Stimulated activated naive CD8-positive, alpha-beta T cell treated with anti-CD3 and anti-CD28 coated beads, Interleukin-15, amount 100 ng/mL, for 72 hours (primary cell): Measurements from ENCODE around the gene SASH1.

Experiments
- ATAC-seq: fragments of 150-1000 bp; cut with Tn5 transposase; 2 replicates; pipeline ENCODE4 v1.10.0; 2021; ENCODE audit warnings: mild to moderate bottlenecking, moderate library complexity
- DNase-seq, 2 donors: peaks; one replicate each; pipeline ENCODE4 v3.0.0; 2021 to 2022
- H3K27ac Mint-ChIP-seq, 2 donors: one replicate each; pipeline ENCODE4 v1.8.0; 2022; ENCODE audit warnings: mild to moderate bottlenecking in 2 of 2, mixed read lengths in 2 of 2, moderate library complexity in 2 of 2
- H3K27me3 Mint-ChIP-seq: one replicate; pipeline ENCODE4 v1.8.0; 2022; ENCODE audit warnings: mixed read lengths
- H3K4me1 Mint-ChIP-seq: one replicate; pipeline ENCODE4 v1.8.0; 2022; ENCODE audit warnings: mild to moderate bottlenecking, mixed read lengths
- H3K4me3 Mint-ChIP-seq, 2 donors: one replicate each; pipeline ENCODE4 v1.8.0; 2022; ENCODE audit warnings: mild to moderate bottlenecking in 2 of 2, mixed read lengths in 2 of 2, moderate library complexity in 1 of 2
- H3K9me3 Mint-ChIP-seq, 2 donors: one replicate each; pipeline ENCODE4 v1.8.0; 2022; ENCODE audit warnings: mixed read lengths in 2 of 2

The SASH1 gene

DNA sequence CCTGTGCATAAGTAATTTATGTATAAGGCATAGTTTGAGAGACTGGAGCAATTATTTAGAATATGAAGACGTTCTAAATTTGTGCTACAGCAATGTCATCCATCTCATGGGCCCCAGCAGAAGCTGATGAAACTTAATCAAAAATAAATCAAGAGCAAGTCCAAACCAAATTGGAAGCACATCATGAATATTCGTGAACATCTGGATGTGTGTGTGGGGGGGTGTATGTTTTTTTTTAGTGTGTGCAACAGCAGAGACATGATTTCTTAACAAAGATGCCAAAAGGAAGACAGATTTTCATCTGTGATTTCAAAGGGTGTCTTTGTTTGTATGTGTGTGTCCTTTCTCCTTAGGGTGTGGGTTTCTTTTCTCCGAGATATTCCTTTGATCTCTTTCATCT is 58.9 kb downstream of the SASH1 start:
- no peaks in the 10 kb centered on the region for H3K9me3 Mint-ChIP-seq
- H3K27me3 Mint-ChIP-seq, result peaks cover 14% of the 10 kb centered on the region
- H3K27ac Mint-ChIP-seq, result no peak overlapping the region
- ATAC-seq (no peak), DNase-seq (no peak)
- no peaks in the 10 kb centered on the region for H3K4me1 Mint-ChIP-seq
- no peak overlapping the region for H3K4me3 Mint-ChIP-seq

DNA sequence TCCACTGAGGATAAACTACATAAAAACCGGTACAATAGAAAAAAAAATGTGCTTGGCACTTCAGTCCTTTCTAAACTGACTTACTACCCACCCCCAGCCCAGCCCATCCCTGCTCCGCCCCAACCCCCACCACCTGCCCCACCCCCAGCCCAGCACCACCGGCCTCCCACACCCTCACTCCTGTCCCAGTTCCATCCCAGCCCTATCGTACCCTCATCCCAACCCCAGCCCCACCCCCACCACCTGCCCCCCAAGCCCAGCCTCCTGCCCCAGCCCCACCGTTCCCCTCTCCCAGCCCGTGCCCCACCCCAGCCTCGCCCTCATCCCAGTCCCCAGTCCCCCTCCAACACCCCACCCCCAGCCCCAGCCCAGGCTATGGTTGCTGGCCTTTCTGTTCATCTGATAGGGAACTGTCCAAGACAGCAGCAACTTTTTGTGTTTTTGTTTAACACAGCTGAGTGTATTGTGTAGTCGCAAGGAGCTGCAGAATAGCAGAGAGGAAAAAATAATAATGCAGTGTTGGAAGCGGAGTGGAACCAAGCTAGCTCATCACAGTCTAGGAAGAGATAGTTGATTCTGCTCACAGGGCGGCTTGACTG is 61.9 kb downstream of the SASH1 start:
- Mint-ChIP-seq H3K4me3 (no peak overlapping the region), H3K27ac (no peak overlapping the region), H3K27me3 (peaks cover 16% of the 10 kb centered on the region), H3K4me1 (no peaks in the 10 kb centered on the region), H3K9me3 (no peaks in the 10 kb centered on the region)
- DNase-seq, result no peak
- ATAC-seq, result peak; percentile 60

- H3K4me1 Mint-ChIP-seq, result no peaks in the 10 kb centered on the region
- no peak overlapping the region for H3K4me3 Mint-ChIP-seq
- DNase-seq (no peak), ATAC-seq (no peak)
- no peak overlapping the region for H3K27ac Mint-ChIP-seq
- H3K9me3 Mint-ChIP-seq, result no peaks in the 10 kb centered on the region
- H3K27me3 Mint-ChIP-seq, result peaks cover 16% of the 10 kb centered on the region
Observed at GRCh38 chr6:148405894-148406293, 63.3 kb downstream of the SASH1 start.

- H3K4me3 Mint-ChIP-seq, result no peak overlapping the region
- no peak for ATAC-seq
- no peaks in the 10 kb centered on the region for H3K9me3 Mint-ChIP-seq
- no peak for DNase-seq
- peaks cover 16% of the 10 kb centered on the region for H3K27me3 Mint-ChIP-seq
- H3K27ac Mint-ChIP-seq, result no peak overlapping the region
- H3K4me1 Mint-ChIP-seq, result no peaks in the 10 kb centered on the region
Observed at GRCh38 chr6:148406579-148407371, 64.1 kb downstream of the SASH1 start.

- no peaks in the 10 kb centered on the region for H3K4me1 Mint-ChIP-seq
- H3K27me3 Mint-ChIP-seq, result peaks cover 16% of the 10 kb centered on the region
- no peak overlapping the region for H3K4me3 Mint-ChIP-seq
- DNase-seq, result no peak
- ATAC-seq, result no peak
- H3K9me3 Mint-ChIP-seq, result no peaks in the 10 kb centered on the region
- H3K27ac Mint-ChIP-seq, result no peak overlapping the region
Observed at GRCh38 chr6:148407372-148407771, 64.7 kb downstream of the SASH1 start.

DNA sequence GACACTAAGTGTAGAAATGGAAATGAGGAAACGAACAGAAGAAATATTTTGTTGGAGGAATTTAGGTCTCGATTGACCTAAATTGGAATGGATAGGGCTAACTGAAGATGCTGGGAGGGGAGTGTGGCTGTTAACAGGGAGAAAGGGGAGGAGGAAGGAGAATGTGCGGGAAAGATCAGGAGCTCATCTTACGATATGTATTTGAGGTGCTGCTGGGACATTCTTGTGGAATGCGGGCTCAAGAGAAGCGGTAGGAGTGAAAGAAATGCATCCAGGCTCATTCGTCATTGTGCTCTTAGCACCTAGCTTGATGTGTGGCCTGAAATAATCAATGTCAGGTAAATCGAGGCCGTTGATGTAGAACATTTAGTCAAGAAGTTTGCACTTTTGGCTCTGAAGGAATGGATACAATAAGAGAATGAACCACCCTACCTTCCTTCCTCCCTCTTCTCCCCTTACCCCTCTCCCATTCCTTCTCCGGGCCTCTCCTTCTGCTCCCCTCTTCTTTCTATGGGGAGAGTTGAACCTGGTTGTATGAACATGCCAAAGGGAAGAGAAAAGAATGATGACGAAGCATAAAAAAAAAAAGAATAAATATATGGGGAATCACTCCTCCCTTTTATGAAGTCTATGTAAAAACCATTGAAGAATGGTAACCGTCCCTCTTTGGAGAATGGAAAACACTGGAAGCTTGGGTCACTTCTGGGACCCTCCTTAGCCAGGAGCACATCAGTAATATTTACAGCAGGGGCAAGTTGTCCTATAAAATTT is 70.9 kb downstream of the SASH1 start:
- H3K27me3 Mint-ChIP-seq, result peaks cover 20% of the 10 kb centered on the region
- DNase-seq, result no peak
- H3K9me3 Mint-ChIP-seq, result peaks cover 0 to 8% of the 10 kb centered on the region in 2 donors
- ATAC-seq, result no peak
- H3K27ac Mint-ChIP-seq, result no peak overlapping the region
- no peak overlapping the region for H3K4me3 Mint-ChIP-seq
- H3K4me1 Mint-ChIP-seq, result no peaks in the 10 kb centered on the region

GRCh38 chr6:148414092-148414489 is 71.5 kb downstream of the SASH1 start:
- no peaks in the 10 kb centered on the region for H3K4me1 Mint-ChIP-seq

DNA sequence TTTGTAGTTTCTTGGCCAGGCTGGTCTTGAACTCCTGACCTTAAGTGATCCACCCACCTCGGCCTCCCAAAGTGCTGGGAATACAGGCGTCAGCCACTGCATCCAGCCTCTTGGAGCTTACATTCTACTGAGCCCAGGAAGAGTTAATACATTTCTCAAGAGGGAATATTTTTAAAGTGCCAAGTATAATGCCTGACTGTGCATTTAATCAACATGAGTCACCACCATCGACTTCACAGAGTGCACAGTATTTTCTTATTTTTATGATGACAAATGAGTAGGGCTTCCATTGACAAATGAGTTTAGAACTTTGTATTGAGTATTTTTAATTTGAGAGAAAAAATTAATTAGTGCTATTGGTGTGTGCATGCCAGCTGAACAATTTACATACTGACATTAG is 72.2 kb downstream of the SASH1 start:
- DNase-seq, result no peak
- no peak for ATAC-seq
- H3K9me3 Mint-ChIP-seq, result peaks cover 0 to 8% of the 10 kb centered on the region in 2 donors
- no peak overlapping the region for H3K27ac Mint-ChIP-seq
- no peak overlapping the region for H3K4me3 Mint-ChIP-seq
- H3K27me3 Mint-ChIP-seq, result peaks cover 33% of the 10 kb centered on the region
- no peaks in the 10 kb centered on the region for H3K4me1 Mint-ChIP-seq

More at GRCh38 chr6:148414092-148414489, 71.5 kb downstream of the SASH1 start:
- H3K27me3 Mint-ChIP-seq, result peaks cover 26% of the 10 kb centered on the region
- H3K27ac Mint-ChIP-seq, result no peak overlapping the region
- DNase-seq, result no peak
- ATAC-seq, result no peak
- H3K4me3 Mint-ChIP-seq, result no peak overlapping the region
- peaks cover 0 to 8% of the 10 kb centered on the region in 2 donors for H3K9me3 Mint-ChIP-seq

DNA sequence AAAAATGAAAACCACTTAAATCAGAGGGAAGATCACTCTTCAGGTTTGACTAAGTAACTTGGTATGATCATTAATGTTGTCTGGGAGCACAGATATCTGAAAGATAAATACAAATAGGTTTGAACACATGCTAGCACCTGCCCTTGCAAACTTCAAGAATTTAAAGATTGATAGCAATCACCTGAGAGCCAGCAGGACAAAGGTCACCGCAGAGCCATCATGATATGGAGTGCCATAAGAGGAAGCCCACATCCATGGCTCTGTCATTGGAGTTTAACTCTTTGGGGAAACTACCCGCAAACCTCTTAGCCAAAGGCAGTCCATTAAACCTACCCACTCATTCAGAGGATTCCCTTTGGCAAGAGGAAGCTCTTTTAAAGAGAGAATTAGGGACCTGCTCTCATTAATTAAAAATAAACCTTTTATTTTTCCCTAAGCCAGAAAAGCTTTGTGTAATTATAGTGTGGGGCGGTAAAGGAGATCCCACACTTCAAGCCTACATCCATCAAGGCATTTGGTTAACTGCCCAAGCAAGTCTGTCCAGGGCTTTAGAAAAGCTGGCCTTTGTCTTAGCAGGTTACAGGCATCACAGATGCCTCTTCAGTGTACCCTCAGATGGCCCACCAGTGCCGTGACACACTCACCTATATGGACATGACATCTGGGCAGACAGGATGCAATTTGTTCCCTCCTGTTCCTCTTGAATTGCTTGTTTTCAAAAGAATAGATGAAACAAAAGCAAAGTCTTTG is 73.0 kb downstream of the SASH1 start:
- Mint-ChIP-seq H3K27me3 (peaks cover 33% of the 10 kb centered on the region), H3K27ac (no peak overlapping the region), H3K4me1 (no peaks in the 10 kb centered on the region), H3K4me3 (no peak overlapping the region), H3K9me3 (peaks cover 0 to 8% of the 10 kb centered on the region in 2 donors)
- ATAC-seq, result no peak
- DNase-seq, result no peak

DNA sequence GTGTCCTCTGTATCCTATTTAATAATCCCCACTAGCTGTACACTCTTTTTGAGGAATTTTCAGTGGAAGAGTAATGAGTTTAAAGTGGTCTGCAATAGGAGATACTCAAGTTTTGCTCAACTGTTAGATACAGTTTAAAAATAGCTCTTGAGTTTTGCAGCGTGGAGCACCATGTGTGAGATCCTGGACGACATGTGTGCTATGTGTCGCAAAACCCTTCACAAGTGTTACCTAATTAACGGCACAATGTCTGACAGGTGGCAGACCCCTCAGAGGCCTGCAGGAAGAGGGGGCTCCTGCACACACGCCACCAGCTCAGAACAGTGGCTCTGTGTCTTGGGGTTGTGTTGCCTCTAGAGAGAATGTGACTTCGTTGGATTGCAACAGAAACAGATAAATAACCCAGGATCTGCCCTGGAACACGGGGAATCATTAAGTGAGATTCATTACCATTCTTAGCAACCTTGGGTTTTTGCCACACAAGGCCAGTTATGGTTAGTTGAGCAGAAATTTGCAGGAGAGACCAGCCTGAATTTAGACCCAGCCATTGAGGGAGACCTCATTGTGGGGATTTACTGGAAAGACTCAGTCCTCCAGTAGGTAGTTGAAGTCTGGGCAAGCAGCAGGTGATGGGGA is 73.8 kb downstream of the SASH1 start:
- H3K27me3 Mint-ChIP-seq, result peaks cover 33% of the 10 kb centered on the region

GRCh38 chr6:148417045-148417444 is 74.4 kb downstream of the SASH1 start:
- peaks cover 33% of the 10 kb centered on the region for H3K27me3 Mint-ChIP-seq
- no peak overlapping the region for H3K4me3 Mint-ChIP-seq
- no peaks in the 10 kb centered on the region for H3K4me1 Mint-ChIP-seq
- no peak overlapping the region for H3K27ac Mint-ChIP-seq
- no peak for ATAC-seq
- no peak for DNase-seq
- peaks cover 0 to 8% of the 10 kb centered on the region in 2 donors for H3K9me3 Mint-ChIP-seq

More for the DNA sequence above, 73.8 kb downstream of the SASH1 start:
- Mint-ChIP-seq H3K4me3 (no peak overlapping the region), H3K9me3 (peaks cover 0 to 8% of the 10 kb centered on the region in 2 donors), H3K27ac (no peak overlapping the region), H3K4me1 (no peaks in the 10 kb centered on the region)
- ATAC-seq (no peak), DNase-seq (no peak)

DNA sequence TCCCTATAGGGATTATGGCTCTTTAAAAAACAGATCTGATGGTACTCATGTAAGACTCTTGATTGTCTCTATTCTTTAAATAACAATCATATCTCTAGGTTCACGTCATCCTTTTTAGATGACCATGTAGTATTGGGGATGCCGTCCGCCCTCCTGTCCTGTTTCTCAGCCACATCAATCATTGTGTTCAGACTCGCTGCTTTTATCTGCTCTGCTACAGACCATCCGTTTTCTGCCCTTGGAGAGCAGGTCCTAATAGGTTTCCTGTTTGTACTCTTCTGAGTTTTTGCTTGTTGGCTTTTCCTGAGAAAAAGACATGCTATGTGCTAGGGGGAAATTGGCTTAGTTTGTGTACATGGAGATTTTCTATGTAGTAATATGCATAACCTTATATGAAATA is 76.8 kb downstream of the SASH1 start:
- ATAC-seq (no peak), DNase-seq (no peak)
- Mint-ChIP-seq H3K27me3 (peaks cover 32% of the 10 kb centered on the region), H3K4me3 (no peak overlapping the region), H3K27ac (no peak overlapping the region), H3K4me1 (no peaks in the 10 kb centered on the region), H3K9me3 (peaks cover 0 to 8% of the 10 kb centered on the region in 2 donors)

DNA sequence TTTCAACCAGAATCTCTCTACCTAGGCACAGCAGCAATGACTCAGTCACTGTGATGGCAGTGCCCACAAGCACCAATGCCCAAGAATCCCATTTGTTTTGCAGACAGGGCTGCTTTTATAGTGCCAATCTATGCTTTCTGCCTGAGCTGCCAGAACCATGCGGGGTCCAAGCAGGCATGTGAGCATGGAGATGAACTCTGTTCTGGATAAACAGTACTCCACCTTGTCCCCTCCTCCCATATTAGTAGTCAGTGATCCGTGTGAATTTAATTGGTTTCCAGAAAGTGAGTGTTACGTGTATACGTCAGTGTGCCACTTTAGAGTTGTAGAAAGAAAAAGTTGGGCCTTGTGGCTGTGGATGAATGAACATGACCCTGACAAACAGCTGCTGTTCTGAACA is 79.4 kb downstream of the SASH1 start:
- peaks cover 29% of the 10 kb centered on the region for H3K27me3 Mint-ChIP-seq
- ATAC-seq (no peak), DNase-seq (no peak)
- H3K4me1 Mint-ChIP-seq, result no peaks in the 10 kb centered on the region
- H3K27ac Mint-ChIP-seq, result no peak overlapping the region
- peaks cover 0 to under 1% of the 10 kb centered on the region in 2 donors for H3K9me3 Mint-ChIP-seq
- H3K4me3 Mint-ChIP-seq, result no peak overlapping the region

- Mint-ChIP-seq H3K4me3 (no peak overlapping the region), H3K27ac (no peak overlapping the region), H3K4me1 (no peaks in the 10 kb centered on the region), H3K9me3 (no peaks in the 10 kb centered on the region), H3K27me3 (peaks cover 28% of the 10 kb centered on the region)
- no peak for ATAC-seq
- no peak for DNase-seq
Observed at GRCh38 chr6:148423133-148423532, 80.5 kb downstream of the SASH1 start.
